GM21447 (cell line): ENCODE data around the gene SLC47A1.
"Not testable (repeated sequence)": the region's sequence is repeated elsewhere in the genome, so short reads cannot be mapped to it uniquely, and the experiment has no call there.

Source experiments
- ATAC-seq: cut with Tn5 transposase; IDR thresholded peaks from one replicate; pipeline ENCODE4 v1.9.1; 2021; ENCODE audit not compliant: unreplicated experiment

The SLC47A1 gene

GRCh38 chr17:19554393-19554792 lies 20.7 kb downstream of the SLC47A1 start:
- no peak for ATAC-seq

DNA sequence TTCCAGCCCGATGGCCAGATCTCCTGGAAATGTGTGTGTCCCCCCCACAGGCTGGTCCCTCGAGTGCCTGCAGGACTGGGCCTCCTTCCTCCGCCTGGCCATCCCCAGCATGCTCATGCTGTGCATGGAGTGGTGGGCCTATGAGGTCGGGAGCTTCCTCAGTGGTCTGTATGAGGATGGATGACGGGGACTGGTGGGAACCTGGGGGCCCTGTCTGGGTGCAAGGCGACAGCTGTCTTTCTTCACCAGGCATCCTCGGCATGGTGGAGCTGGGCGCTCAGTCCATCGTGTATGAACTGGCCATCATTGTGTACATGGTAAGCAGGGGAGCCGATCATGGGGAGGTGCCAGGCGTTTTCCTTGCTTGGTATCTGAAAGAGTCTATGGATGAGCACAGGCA lies 22.1 kb downstream of the SLC47A1 start:
- no peak for ATAC-seq

- ATAC-seq: no peak
Observed at GRCh38 chr17:19558946-19559345, 25.3 kb downstream of the SLC47A1 start.

GRCh38 chr17:19561697-19562318 lies 28.2 kb downstream of the SLC47A1 start:
- no peak for ATAC-seq

DNA sequence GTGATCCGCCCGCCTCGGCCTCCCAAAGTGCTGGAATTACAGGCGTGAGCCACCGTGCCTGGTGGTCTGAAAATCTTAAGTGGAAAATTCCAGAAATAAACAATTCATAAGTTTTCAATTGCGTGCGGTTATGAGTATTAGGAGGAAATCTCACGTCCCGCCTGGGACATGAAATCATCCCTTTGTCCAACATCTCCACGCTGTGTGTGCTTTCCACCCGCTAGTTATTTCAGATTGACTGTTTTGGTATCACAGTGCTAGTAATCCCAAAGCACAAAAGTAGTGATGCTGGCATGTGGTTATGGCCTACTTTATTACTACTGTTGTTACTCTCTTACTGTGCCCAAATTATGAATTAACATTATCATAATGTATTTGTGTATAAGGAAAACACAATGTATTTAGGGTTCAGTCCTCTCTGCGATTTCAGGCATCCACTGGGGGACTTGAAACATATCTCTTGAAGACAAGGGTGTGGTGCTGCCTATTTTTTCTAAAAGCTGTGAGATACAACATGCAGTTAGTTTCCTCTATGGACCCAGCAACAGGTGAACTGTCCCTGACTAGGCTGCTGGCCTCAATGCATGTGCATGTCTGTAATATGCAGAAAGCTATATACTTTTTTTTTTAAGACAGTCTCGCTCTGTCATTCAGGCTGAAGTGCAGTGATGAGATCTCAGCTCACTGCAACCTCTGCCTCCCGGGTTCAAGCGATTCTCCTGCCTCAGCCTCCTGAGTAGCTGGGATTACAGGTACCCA lies 32.3 kb downstream of the SLC47A1 start:
- no peak for ATAC-seq

DNA sequence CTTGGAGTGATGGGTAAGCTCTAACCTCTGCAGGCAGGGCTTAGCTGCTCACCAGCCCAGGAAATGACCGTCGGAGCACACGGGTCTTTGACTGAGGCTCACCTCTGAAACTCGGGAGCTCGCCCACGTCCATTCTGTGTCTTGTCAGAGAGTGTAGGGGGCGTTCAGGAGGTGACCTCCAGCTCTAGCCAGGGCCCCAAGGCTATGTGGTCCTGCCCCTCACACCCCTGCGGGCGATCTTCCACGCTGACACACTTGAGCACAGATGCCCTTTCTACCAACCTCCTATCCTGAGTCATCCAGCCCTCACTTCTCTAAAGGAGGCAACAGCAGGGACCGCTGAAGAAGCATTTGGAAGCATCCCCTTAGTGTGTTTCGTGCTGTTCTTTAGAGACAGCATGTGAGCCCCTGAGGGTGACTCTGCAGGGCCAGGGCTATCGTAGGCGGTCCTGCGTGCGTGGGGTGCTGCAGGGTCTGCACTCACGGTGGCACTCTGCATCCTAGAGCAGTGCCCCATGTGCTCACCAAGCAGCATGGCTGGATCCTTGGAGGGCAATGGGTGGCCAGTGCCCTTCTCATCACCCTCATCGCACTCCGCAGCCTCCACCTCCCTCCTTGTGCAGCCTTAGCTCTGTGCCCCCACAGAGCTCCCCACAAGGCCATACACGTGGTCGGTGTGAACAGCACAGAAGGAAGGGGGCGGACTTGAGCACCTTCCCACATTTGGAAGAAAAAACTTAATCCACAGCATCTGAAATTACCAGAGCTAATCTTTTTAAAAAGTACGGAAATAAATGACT lies 33.8 kb downstream of the SLC47A1 start:
- no peak for ATAC-seq

DNA sequence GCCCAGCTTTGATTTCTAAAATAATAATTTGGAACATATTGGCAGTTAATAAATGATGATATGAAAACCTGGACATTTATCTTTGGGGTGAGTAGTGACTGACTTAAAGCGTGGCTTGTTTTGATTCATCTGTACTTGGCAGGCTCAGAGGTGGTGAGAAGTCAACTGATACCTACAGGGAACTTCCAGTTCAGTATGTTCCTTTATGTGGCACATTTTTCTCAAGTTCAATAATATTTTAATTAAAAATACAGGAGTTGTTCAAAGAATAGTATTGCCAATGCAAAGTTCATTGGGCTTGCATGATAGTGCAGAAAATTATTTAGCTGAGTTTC lies 34.3 kb downstream of the SLC47A1 start:
- no peak for ATAC-seq

- ATAC-seq: no peak
Observed at GRCh38 chr17:19569785-19570543, 36.3 kb downstream of the SLC47A1 start.

DNA sequence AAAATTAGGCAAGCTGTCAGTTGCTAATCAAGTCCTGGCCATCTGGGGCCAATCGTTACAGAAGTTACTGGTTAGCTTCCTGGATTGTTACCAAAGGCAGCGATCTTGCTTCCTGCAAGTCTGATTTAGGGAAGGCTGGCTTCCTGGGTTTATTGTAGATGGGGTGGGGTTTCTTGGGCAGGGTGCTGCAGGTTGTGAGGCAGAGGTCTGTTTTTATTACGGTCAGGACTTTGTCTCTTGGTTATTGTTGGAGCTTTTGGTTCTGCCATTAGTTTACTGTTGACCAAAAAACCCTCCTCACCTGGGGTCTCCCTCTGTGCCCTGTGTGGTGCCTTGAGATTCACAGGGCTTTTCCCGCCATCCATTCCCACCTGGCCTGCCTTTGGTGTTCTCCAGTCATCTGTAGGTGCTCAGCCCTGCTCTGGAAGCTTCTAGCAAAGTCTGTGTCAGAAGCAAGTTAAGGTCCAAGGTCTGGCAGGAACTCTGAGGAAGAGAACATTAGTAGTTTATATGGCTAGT lies 36.9 kb downstream of the SLC47A1 start:
- no peak for ATAC-seq

GRCh38 chr17:19573075-19573474 lies 39.4 kb downstream of the SLC47A1 start:
- no peak for ATAC-seq

DNA sequence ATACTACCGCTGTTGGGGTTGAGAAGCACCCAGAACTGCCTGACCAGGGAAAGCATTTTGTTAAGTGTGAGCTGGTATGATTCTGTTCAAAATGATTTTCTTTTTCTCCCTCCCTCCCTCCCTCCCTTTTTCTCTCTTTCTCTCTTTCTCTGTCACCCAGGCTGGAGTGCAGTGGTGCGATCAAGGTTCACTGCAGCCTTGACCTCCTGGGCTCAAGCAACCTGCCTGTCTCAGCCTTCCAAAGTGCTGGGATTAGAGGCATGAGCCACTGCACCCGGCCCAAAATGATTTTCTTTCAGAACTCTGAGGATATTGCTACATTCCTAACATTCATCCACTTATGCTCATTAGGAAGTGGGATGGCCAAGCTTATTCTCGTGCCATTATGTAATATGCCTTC lies 41.3 kb downstream of the SLC47A1 start:
- no peak for ATAC-seq

DNA sequence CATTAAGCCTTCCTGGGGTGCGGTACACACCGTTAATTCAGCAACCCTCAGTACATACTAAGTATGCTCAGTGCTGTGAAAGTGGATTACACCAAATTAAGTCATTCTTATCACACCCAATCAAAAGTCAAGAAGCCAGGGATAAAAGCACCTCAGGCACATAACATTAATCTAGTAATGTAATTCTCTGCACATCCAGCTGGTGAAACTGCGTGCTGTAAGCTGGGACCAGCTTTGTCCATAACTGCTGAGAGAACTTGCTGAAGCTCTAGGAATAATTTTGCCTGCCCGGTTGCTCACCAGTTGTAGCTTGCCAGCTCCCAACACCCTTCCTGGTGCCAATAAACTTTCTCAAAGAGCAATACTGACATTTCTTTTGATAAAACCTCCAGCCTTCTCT lies 44.9 kb downstream of the SLC47A1 start:
- no peak for ATAC-seq

GRCh38 chr17:19579192-19579761 lies 45.6 kb downstream of the SLC47A1 start:
- ATAC-seq: no peak

GRCh38 chr17:19579867-19580565 lies 46.4 kb downstream of the SLC47A1 start:
- ATAC-seq: no peak

- not testable (repeated sequence) for ATAC-seq
Observed at GRCh38 chr17:19580566-19580920, 46.9 kb downstream of the SLC47A1 start.

GRCh38 chr17:19582152-19582551 lies 48.5 kb downstream of the SLC47A1 start:
- not testable (repeated sequence) for ATAC-seq

- ATAC-seq: no peak
Observed at GRCh38 chr17:19583871-19584270, 50.2 kb downstream of the SLC47A1 start.

GRCh38 chr17:19590451-19590850 lies 56.8 kb downstream of the SLC47A1 start:
- ATAC-seq: no peak

GRCh38 chr17:19590912-19591551 lies 57.4 kb downstream of the SLC47A1 start:
- ATAC-seq: no peak

DNA sequence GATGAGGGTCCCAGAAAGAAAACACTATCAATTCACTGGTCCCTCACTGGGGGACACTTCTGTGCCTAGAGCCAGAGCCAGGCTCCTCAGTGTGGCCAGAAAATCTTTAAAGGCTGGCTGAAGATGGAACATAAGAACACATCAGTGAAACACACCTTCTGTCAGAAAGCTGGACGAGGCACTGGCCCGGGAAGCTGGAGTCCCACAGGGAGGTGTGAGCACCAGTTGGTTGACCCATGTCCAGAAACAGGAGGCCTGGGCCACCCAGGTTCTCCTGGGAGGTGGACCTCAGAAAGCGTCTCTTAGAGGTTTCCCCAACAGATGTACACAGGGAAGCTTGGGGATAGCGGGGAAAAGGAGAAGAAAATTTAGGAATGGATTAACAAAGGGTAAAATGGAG lies 58.7 kb downstream of the SLC47A1 start:
- no peak for ATAC-seq
